A673 (cell line): ENCODE data around the gene ZGLP1.

Experiments used
- CTCF ChIP-seq: fragments of 300-800, 200-600 bp; sonication (generic); conservative IDR thresholded peaks from 2 replicates; pipeline ENCODE4 v1.5.1; 2017; ENCODE audit warnings: low read depth, mild to moderate bottlenecking, antibody characterized with exemption, low read length, moderate library complexity, mixed read lengths
- EZH2 ChIP-seq: fragments of 200-600 bp; sonication (generic); IDR thresholded peaks from 2 replicates; pipeline ENCODE4 v1.6.1; 2017; ENCODE audit warnings: borderline replicate concordance, low read depth, mild to moderate bottlenecking, mixed read lengths, antibody characterized with exemption, low read length; ENCODE audit not compliant: poor library complexity, severe bottlenecking

GRCh38 chr19:10316229-10317044 lies 6.8 kb upstream of the ZGLP1 start:
- TF ChIP-seq CTCF: no peak
- no peak for TF ChIP-seq EZH2
